GM12878 (cell line): ENCODE data around the gene RMI2. TPM values are rescaled to one million over a fixed set of nuclear protein-coding genes. Genes with fewer than 3 reads are reported as not detected.

ENCODE experiments used
- BACH1 ChIP-seq: fragments of 450-650 bp; IDR thresholded peaks from 2 replicates; pipeline ENCODE4 v1.6.1; 2017; ENCODE audit warnings: mild to moderate bottlenecking, borderline replicate concordance
- ETV6 ChIP-seq, 2 experiments: fragments of 450-650 bp in 1 of 2; IDR thresholded peaks in 1 of 2; conservative IDR thresholded peaks in 1 of 2; 2 replicates each; pipeline ENCODE4 v1.6.1; 2014; ENCODE audit warnings: antibody characterized with exemption in 1 of 2, borderline replicate concordance in 1 of 2, low read depth in 1 of 2, mild to moderate bottlenecking in 1 of 2, moderate library complexity in 1 of 2
- FOXM1 ChIP-seq: IDR thresholded peaks from 2 replicates; pipeline ENCODE4 v1.6.1; 2012; ENCODE audit warnings: low read depth, mild to moderate bottlenecking, inconsistent platforms, low read length, moderate library complexity
- MEF2B ChIP-seq: fragments of 450-650 bp; IDR thresholded peaks from 2 replicates; pipeline ENCODE4 v1.6.1; 2018; ENCODE audit warnings: mild to moderate bottlenecking, moderate library complexity; ENCODE audit not compliant: partially characterized antibody, poor library complexity, severe bottlenecking
- MTA3 ChIP-seq: IDR thresholded peaks from 2 replicates; pipeline ENCODE4 v1.6.1; 2012; ENCODE audit warnings: low read length, inconsistent platforms, borderline replicate concordance
- NFYB ChIP-seq: IDR thresholded peaks from 2 replicates; pipeline ENCODE4 v1.6.1; 2011; ENCODE audit warnings: low read depth, mild to moderate bottlenecking, low read length, improper control_type of control experiment, moderate library complexity; ENCODE audit not compliant: insufficient read depth
- PAX8 ChIP-seq: fragments of 450-650 bp; IDR thresholded peaks from 2 replicates; pipeline ENCODE4 v1.6.1; 2017; ENCODE audit warnings: mild to moderate bottlenecking, moderate library complexity
- POLR2AphosphoS2 ChIP-seq: IDR thresholded peaks from 2 replicates; pipeline ENCODE4 v1.6.1; 2011; ENCODE audit warnings: low read depth, mild to moderate bottlenecking, low read length, improper control_type of control experiment, moderate library complexity
- RAD51 ChIP-seq: fragments of 450-650 bp; IDR thresholded peaks from 2 replicates; pipeline ENCODE4 v1.6.1; 2016; ENCODE audit warnings: moderate library complexity, mild to moderate bottlenecking, inconsistent platforms
- RBBP5 ChIP-seq: fragments of 200-600 bp; sonication (generic); conservative IDR thresholded peaks from 2 replicates; pipeline ENCODE4 v1.6.1; 2016
- RCOR1 ChIP-seq: conservative IDR thresholded peaks from 2 replicates; pipeline ENCODE4 v1.6.1; 2012; ENCODE audit warnings: low read depth, low read length, improper control_type of control experiment
- RUNX3 ChIP-seq: IDR thresholded peaks from 2 replicates; pipeline ENCODE4 v1.6.1; 2012; ENCODE audit warnings: low read length, inconsistent platforms
- SIN3A ChIP-seq: IDR thresholded peaks from 2 replicates; pipeline ENCODE4 v1.6.1; 2012; ENCODE audit warnings: low read depth, low read length, improper control_type of control experiment
- SIX5 ChIP-seq: IDR thresholded peaks from 2 replicates; pipeline ENCODE4 v1.6.1; 2011; ENCODE audit warnings: mild to moderate bottlenecking, low read depth, low read length, moderate library complexity; ENCODE audit not compliant: severe bottlenecking
- SRF ChIP-seq, 2 experiments: IDR thresholded peaks; 2 replicates each; pipeline ENCODE4 v1.6.1; 2011; ENCODE audit warnings: low read depth in 2 of 2, low read length in 2 of 2, mild to moderate bottlenecking in 1 of 2, moderate library complexity in 1 of 2
- SUZ12 ChIP-seq: fragments of 200-600 bp; sonication (generic); IDR thresholded peaks from one replicate; pipeline ENCODE4 v1.6.1; 2018; ENCODE audit warnings: antibody characterized with exemption, mild to moderate bottlenecking; ENCODE audit not compliant: unreplicated experiment
- TBL1XR1 ChIP-seq: IDR thresholded peaks from 2 replicates; pipeline ENCODE4 v1.6.1; 2012; ENCODE audit warnings: low read depth, low read length, improper control_type of control experiment
- TCF3 ChIP-seq: IDR thresholded peaks from 2 replicates; pipeline ENCODE4 v1.6.1; 2012; ENCODE audit warnings: low read depth, mild to moderate bottlenecking, low read length, borderline replicate concordance; ENCODE audit not compliant: insufficient read depth
- ZNF24 ChIP-seq: fragments of 450-650 bp; IDR thresholded peaks from 2 replicates; pipeline ENCODE4 v1.6.1; 2017; ENCODE audit warnings: antibody characterized with exemption, mild to moderate bottlenecking
- polyA plus RNA-seq, 11 experiments: library from polyadenylated mRNA; depleted of rRNA in 4 of 11; unstranded in 6 of 11; stranded (reverse) in 5 of 11; fragments of >200 nt; fragmentation: Nextera tagmentation in 4 of 11; fragmentation: Illumina TruSeq in 1 of 11; extraction: Ambion mirVana in 4 of 11; extraction: Trizol in 1 of 11; gene quantifications; 1 replicate in 1 of 11; 2 replicates in 10 of 11; pipeline versions ENCODE4 v1.2.1 to v1.2.3, GENCODE V29; 2011 to 2016; ENCODE audit warnings: inconsistent platforms in 2 of 11, missing spikeins in 2 of 11, low read depth in 1 of 11
- total RNA-seq, 4 experiments: library from RNA; depleted of rRNA in 3 of 4; stranded (reverse); fragments of >200 nt in 3 of 4; fragmentation: Illumina TruSeq in 1 of 4; extraction: Trizol in 1 of 4; gene quantifications; 2 replicates each; pipeline versions ENCODE4 v1.2.1 to v1.2.3, GENCODE V29; 2013 to 2021
- TF ChIP-seq, protein P1 (sequence below): IDR thresholded peaks from 2 replicates; pipeline ENCODE4 v1.6.1; 2011; ENCODE audit warnings: low read depth, low read length, improper control_type of control experiment, borderline replicate concordance
- TF ChIP-seq, protein P2 (sequence below): IDR thresholded peaks from 2 replicates; pipeline ENCODE4 v1.6.1; 2011; ENCODE audit warnings: low read depth, mild to moderate bottlenecking, low read length, moderate library complexity, borderline replicate concordance; ENCODE audit errors: extremely low read depth
- TF ChIP-seq, protein P3 (sequence below): fragments of 450-650 bp; IDR thresholded peaks from 2 replicates; pipeline ENCODE4 v1.6.1; 2016; ENCODE audit warnings: mild to moderate bottlenecking
- TF ChIP-seq, protein P4 (sequence below): IDR thresholded peaks from 2 replicates; pipeline ENCODE4 v1.6.1; 2012; ENCODE audit warnings: improper control_type of control experiment, low read depth, low read length; ENCODE audit not compliant: insufficient replicate concordance

Gene RMI2
- total and polyA plus RNA-seq, 10 of the 15 experiments (the other 5 are each of a cell fraction or from before 2014, with no cell fraction given) = 9.6 to 68.8 (median 32.1) TPM

DNA sequence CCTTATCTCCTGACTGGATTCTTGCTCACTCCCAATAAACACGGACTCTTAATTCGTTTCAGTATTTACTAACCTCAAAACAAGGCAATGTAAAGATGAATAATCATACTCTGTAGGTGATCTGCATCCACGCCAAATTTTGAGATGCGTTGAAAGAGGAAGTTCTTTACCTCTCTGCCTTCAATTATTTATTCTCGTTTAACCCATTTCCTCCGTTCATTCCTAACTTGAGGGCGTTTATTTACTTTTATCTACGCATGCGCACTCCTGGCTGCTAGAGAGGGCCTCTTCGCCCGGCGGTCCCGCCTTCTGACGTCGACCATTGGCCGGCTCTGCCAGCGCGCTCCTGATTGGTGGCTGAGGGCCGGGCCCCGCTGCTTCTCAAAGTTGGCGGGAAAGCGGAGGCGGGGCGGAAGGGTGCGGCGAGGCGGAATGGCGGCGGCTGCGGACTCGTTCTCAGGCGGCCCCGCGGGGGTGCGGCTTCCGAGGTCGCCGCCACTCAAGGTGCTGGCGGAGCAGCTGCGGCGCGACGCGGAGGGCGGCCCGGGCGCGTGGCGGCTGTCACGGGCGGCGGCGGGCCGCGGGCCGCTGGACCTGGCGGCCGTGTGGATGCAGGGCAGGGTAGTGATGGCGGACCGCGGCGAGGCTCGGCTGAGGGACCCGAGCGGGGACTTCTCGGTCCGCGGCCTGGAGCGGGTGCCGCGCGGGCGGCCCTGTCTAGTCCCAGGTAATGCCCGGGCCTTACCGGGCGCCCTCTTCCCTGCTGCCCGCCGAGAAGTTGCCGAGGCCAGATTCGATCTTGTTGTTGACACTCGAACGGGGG is at the start of gene RMI2 (continued):
- no peak for TF ChIP-seq SIX5
- TF ChIP-seq, protein P1, sequence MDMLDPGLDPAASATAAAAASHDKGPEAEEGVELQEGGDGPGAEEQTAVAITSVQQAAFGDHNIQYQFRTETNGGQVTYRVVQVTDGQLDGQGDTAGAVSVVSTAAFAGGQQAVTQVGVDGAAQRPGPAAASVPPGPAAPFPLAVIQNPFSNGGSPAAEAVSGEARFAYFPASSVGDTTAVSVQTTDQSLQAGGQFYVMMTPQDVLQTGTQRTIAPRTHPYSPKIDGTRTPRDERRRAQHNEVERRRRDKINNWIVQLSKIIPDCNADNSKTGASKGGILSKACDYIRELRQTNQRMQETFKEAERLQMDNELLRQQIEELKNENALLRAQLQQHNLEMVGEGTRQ = no peak
- no peak for TF ChIP-seq RUNX3
- peak; percentile 59; the same call in 1 of the 2 replicates for TF ChIP-seq POLR2AphosphoS2
- no peak for TF ChIP-seq RBBP5
- no peak for TF ChIP-seq TBL1XR1
- TF ChIP-seq, protein P2, sequence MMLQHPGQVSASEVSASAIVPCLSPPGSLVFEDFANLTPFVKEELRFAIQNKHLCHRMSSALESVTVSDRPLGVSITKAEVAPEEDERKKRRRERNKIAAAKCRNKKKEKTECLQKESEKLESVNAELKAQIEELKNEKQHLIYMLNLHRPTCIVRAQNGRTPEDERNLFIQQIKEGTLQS = no peak
- TF ChIP-seq SRF (IDR thresholded peaks at IDR 0.05; ENCODE audit: low read depth in 2 of 2, low read length in 2 of 2) = no peak
- no peak for TF ChIP-seq RCOR1
- TF ChIP-seq SIN3A = peak; percentile 97
- no peak for TF ChIP-seq FOXM1
- TF ChIP-seq BACH1 = peak; percentile 84
- no peak for TF ChIP-seq RAD51
- no peak for TF ChIP-seq MEF2B
- TF ChIP-seq, protein P3, sequence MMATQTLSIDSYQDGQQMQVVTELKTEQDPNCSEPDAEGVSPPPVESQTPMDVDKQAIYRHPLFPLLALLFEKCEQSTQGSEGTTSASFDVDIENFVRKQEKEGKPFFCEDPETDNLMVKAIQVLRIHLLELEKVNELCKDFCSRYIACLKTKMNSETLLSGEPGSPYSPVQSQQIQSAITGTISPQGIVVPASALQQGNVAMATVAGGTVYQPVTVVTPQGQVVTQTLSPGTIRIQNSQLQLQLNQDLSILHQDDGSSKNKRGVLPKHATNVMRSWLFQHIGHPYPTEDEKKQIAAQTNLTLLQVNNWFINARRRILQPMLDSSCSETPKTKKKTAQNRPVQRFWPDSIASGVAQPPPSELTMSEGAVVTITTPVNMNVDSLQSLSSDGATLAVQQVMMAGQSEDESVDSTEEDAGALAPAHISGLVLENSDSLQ = peak; percentile 97
- TF ChIP-seq, protein P4, sequence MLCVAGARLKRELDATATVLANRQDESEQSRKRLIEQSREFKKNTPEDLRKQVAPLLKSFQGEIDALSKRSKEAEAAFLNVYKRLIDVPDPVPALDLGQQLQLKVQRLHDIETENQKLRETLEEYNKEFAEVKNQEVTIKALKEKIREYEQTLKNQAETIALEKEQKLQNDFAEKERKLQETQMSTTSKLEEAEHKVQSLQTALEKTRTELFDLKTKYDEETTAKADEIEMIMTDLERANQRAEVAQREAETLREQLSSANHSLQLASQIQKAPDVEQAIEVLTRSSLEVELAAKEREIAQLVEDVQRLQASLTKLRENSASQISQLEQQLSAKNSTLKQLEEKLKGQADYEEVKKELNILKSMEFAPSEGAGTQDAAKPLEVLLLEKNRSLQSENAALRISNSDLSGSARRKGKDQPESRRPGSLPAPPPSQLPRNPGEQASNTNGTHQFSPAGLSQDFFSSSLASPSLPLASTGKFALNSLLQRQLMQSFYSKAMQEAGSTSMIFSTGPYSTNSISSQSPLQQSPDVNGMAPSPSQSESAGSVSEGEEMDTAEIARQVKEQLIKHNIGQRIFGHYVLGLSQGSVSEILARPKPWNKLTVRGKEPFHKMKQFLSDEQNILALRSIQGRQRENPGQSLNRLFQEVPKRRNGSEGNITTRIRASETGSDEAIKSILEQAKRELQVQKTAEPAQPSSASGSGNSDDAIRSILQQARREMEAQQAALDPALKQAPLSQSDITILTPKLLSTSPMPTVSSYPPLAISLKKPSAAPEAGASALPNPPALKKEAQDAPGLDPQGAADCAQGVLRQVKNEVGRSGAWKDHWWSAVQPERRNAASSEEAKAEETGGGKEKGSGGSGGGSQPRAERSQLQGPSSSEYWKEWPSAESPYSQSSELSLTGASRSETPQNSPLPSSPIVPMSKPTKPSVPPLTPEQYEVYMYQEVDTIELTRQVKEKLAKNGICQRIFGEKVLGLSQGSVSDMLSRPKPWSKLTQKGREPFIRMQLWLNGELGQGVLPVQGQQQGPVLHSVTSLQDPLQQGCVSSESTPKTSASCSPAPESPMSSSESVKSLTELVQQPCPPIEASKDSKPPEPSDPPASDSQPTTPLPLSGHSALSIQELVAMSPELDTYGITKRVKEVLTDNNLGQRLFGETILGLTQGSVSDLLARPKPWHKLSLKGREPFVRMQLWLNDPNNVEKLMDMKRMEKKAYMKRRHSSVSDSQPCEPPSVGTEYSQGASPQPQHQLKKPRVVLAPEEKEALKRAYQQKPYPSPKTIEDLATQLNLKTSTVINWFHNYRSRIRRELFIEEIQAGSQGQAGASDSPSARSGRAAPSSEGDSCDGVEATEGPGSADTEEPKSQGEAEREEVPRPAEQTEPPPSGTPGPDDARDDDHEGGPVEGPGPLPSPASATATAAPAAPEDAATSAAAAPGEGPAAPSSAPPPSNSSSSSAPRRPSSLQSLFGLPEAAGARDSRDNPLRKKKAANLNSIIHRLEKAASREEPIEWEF = no peak
- TF ChIP-seq PAX8 = no peak
- TF ChIP-seq ETV6 (conservative IDR thresholded peaks at IDR 0.05 in 1 of 2, IDR thresholded peaks at IDR 0.05 in 1 of 2; ENCODE audit: borderline replicate concordance in 1 of 2, low read depth in 1 of 2) = no peak
- TF ChIP-seq SUZ12 = no peak
- no peak for TF ChIP-seq TCF3
- no peak for TF ChIP-seq ZNF24
- peak; percentile 93 for TF ChIP-seq NFYB
- TF ChIP-seq MTA3 = no peak
